NCI-H146 treated with DMSO at 0.1 percent for 48 hours (cell line): ENCODE results near the gene PALMD.

Experiments
- DNase-seq: peaks from one replicate; lab custom pipeline; 2025; ENCODE audit not compliant: unreplicated experiment; lab: John Stamatoyannopoulos, UW

PALMD gene

DNA sequence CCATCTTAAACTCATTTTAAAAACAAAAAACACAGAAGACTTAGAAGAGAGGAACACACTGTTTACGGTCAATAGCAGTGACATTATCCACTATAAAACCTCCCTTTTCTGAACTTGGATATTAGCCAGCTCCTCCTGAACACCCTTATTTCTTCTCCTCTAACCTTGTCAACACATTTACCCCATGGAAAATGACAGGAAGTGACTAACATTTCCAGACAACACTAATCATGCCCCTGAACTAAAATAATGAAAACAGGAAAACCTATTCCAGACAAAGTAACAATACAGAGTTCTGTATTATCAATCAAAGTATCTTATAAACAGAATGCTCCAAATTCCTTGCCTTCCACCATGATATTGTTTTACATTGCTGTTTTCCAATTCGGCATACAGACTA lies 45.3 kb downstream of the PALMD start:
- no peak for DNase-seq

DNA sequence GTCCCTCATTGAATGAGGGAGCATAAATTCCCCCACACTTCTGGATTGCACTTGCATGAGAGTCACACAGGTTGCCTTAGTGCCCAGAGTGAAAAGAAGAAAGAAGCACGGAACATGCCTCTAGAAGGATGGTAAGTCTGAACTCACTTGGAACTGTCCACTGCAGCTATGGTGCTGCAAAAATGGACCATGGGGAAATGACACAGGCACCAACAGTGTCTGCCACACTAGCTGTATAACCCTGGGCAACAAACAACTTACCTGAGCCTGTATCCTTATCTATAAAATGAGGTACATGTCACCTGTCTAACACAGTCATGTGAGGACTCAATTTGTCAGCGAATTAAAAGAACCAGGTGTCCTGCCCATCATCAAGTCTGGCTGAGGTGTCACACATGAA lies 50.7 kb downstream of the PALMD start:
- DNase-seq: no peak

DNA sequence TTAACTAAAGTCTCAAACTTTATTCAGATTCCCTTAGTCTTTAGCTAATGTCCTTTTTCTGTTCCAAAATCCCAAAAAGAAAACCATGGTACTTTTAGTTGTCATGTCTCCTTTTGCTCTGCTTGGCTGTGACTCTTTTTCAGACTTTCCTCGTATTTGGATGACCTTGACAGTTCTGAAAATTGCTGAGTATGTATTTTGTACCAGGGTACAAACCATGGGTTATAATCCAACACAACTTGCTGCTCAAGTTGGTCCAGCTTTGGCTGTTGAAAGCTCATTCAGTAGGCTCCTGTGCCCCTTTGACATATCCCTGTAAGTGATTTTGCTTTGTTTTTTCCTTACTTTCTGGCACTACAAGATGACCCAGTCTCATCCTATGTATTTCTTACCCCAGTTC lies 51.7 kb downstream of the PALMD start:
- DNase-seq: no peak

DNA sequence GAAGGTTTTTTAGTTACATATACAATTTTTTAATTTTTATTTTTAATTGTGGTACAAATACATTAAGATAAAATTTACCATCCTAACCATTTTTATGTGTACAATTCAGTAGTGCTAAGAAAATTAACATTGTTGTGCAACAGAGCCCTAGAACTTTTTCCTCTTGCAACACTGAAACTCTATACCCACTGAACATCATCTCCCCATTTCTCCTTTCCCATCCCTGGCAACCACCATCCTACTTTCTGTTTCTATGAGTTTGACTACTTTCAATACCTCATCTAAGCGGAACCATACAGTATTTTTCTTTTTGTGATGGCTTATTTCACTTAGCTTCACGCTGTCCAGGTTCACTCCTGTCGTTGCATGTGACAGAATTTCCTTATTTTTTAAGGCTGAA lies 54.1 kb downstream of the PALMD start:
- DNase-seq: no peak

DNA sequence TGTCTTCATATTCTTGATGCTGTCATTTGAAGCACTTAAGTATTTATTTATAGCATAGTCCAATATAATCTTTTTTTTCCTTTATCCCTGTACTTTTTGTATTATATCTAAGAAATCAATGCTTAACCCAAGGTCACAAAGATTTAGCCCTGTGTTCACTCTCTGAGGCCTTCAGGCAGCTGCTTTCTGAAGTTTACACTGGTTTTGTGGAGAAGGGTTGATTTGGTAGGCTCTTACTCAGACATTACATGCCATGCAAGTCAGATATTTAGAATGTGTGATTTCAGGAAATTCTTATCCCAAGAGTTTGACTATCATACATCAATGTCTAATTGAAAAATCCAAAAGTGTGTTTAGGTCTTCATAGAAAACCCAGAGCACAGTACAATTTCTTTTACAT lies 56.3 kb downstream of the PALMD start:
- no peak for DNase-seq

DNA sequence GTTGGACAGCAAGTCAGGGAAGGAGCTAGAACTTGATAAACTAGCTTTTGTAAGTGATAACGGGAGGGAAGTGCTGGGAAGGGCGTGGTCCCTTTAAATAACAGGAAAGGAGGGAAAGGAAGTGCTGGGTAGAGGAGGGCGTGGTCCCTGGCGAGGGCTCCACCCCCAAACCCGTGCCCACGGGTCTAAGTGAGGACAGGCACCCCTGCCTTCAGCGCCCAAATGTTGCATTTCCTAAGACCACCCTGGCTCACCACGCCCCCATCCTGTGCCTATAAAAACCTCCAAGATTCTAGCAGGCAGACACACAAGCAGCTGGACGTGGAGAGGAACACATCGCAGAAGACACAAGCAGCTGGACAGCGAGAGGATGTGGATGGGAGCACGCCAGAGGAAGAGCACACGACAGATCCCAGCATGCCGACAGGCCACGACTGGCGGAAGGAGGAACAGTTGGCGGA lies 58.5 kb downstream of the PALMD start:
- DNase-seq: no peak

DNA sequence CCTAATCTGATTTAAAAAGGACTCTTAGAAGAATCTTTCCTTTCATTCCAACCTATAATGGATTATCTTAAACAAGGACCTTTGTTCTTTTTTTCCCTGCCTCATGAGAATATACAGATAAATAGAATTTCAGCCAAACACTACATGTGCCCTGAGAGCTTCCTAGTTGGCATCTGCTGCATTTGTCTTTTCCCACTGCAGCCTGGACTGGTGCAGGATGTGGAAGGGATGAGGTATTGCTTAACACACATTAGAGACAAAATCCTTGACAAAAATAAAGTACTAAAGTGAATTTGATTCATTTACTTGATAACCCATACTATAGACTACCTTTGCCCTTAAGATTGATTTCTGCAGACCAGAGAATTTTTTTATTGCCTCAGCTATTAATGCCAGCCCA lies 59.5 kb downstream of the PALMD start:
- DNase-seq: no peak

DNA sequence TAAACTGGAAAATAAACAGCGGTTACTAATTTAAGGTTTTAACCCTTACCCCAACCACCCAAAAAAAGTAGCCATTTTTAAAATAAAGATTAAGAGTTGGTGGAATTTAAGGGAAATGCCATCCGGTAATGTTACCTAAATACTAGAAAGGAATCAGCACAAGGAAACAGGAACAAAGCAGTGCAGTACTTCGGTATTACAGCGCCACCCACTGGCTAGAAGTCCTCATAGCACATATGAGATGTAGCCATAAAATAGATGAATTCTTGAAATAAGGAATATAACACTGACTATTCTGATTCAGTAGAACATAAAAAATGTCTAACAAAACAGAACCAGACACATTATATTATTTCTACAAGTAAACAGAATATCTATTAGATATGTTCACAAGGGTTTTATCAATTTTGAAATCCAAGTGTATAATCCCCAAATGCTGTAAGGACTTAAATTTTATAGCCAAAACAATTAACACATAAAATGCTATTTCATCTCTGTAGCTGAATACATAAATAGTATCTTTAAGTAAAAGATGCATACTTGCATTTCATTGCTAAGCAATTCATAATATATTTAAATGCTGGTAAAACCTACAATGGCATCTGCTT lies 61.7 kb downstream of the PALMD start:
- DNase-seq: peak; percentile 8

DNA sequence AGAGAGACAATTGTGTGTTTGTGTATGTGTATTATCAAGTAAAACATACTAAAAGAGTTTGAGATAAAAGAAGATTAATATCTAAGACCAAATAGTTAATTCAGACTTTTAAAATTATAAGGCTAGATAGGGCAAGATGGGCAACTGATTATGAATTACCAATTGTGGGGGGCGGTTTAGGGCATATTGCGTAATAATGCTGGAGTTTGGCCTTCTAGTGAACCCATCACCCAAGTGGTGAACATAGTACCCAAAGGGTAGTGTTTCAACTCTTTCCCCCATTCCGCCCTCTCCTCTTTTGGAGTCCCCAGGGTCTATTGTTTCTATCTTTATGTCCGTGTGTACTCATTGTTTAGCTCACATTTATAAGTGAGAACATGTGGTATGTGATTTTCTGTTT lies 65.1 kb downstream of the PALMD start:
- no peak for DNase-seq

DNA sequence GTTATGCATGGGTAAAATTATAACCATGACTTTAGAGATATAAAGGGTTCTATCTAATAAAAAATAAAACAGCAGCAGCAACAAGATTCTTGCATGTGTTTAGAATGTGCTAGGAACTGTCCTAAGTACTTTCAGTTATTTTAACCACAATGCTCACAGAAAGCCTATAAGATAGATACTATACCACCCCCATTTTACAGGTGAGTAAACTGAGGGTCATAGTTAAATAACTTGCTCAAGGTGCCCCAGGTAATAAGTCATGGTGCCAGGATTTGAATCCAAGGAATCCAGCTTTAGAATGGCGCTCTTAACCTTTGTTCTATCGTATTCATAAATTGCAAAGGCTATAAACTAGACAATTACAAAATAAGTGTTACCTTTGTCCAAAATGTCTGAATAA lies 67.1 kb downstream of the PALMD start:
- no peak for DNase-seq

DNA sequence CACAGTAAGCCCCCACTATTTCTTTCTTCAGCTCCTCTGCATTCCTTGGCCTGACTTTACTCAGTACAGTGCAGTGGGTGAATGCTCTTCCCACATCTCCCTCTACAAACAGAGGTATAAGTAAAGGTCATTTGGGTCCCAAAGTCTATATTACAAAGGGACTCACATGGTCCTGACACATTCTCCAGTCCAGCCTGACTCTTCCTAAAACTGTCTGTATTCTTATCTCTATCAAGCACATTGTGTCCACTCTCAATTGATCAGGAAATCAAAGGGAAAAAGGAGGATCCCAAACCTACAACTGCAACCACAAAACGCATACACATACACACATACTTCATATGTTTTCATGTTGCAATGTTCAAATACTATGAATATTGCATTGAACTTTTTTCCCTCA lies 71.1 kb downstream of the PALMD start:
- no peak for DNase-seq

DNA sequence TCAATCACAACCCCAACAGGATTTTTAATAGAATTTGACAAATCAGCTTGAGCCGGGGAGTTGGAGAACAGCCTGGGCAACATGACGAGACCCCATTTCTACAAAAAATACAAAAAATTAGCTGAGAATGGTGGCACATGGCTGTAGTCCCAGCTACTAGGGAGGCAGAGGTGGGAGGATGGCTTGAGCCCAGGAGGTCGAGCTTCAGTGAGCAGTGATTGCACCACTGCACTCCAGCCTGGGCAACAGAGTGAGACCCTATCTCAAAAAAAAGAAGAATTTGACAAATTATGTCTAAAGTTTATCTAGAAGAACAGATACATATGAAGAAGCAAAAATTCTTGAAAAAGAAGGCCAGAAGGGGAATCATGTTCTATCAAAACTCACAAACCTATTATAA lies 77.3 kb downstream of the PALMD start:
- DNase-seq: no peak

DNA sequence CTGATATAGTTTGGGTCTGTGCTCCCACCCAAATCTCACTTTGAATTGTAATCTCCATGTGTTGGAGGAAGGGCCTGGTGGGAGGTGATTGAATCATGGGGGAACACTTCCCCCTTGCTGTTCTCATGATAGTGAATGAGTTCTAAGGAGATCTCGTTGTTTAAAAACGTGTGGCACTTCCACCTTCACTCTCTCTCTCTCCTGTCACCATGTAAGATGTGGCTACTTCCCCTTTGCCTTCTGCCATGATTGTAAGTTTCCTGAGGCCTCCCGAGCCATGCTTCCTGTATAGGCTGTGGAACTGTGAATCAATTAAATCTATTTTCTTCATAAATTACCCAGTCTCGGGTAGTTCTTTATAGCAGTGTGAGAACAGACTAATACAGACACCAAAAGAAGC lies 80.1 kb downstream of the PALMD start:
- no peak for DNase-seq

DNA sequence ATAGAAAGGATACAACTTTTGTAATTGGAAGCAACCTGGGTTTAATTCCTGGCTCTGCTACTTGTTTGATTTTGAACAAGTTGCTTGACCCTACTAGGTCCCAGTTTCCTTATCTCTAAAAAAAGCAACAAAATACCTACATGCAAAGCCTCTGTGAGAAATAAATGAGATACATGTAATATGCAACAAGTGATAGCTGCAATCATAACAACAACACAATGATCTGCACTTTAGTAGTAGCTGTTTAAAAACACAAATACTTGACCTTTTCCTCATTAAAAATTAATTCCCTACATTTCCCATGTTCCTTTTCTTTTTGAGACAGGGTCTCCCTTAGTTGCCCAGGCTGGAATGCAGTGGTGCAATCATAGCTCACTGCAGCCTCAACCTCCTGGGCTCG lies 80.5 kb downstream of the PALMD start:
- no peak for DNase-seq

DNA sequence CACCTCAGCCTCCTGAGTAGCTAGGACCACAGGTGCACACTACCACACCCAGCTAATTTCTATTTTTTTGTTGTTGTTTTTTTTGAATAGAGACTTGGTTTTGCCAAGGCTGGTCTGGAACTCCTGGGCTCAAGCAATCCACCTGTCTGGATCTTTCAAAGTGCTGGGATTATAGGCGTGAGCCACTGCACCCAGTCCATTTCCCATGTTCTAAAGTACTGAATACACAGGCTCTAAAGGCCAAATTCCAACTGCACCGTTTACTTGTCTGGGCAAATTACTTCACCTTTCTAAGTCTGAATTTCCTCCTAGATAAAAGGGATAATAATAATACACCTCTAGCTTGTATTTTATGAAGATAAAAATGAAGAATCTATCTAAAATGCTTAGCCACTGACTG lies 80.9 kb downstream of the PALMD start:
- DNase-seq: no peak

DNA sequence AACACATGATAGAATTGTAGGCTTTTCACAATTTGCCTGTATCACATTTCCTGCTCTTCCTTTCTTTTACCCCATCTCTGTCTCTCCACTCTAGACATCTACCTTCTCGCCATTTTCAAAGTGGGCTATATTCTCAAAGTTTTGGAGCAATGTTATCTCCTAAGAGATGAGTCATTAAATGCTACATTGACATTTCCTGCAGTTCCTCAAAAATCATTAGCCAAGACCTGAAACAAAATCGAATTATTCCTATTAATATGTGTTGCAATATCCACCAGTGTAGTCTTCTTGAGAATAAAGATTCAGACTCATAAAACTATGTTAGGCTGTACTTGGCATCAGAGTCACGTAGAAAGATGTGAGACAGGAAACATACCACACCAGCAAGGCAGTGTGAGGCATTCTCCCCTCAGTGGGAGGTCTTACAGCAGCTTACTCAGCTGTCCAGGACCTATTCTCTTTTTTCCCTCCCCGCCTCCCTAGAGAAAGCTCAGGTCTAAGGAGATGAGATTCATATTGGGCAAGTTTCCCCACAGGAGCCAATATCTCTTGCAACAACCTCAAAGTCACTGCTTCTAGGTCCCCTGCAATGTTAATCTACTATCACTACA lies 81.8 kb downstream of the PALMD start:
- DNase-seq: no peak

DNA sequence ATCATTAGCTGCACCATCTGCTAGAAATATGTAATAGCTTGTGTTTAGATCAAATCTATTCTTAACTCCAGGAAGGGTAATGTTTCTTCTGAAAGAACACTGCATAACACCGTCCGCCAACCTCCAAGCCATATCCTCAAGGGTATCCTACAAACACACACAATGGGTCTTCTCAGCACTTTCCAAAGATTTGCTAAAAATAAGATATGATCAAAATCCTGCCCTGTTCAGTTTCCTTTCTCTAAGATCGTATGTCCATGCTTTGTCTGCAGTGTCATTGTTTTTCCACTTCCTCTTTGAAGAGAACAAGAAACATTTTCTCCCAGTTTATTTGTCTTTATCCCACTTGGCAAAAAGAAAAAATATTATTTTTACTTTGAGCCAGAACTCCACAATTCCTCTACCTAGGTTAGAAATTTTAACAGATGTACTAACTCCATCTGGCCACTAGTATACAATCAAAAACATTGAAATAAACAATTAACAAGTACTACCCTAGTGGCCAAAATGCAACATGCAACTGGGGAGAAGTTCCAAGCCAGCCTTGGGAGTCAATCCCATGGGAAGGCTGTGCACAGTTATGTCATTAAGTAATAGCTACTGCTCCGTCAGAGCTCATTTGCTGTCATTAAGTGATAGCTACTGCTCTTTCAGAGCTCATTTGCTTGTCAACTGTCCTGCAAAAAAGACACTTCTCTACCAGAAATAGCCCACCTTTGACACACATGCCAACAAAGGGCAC lies 82.8 kb downstream of the PALMD start:
- no peak for DNase-seq

DNA sequence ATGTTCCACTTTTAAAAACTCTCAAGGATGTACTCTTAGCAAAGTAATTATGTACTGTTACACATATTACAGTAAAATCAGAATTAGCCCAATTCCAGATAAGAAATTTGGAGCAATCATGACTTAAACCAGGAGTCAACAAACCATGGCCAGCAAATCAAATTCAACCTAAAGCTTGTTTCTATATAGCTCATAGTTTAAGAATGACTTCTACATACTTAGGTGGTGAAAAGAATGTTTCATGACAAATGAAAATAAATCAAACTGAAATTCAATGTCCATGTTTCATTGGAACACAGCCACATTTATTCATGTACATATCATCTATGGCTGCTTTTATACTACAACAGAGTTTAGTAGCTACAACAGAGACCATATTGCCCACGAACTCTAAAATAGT lies 85.5 kb downstream of the PALMD start:
- no peak for DNase-seq

DNA sequence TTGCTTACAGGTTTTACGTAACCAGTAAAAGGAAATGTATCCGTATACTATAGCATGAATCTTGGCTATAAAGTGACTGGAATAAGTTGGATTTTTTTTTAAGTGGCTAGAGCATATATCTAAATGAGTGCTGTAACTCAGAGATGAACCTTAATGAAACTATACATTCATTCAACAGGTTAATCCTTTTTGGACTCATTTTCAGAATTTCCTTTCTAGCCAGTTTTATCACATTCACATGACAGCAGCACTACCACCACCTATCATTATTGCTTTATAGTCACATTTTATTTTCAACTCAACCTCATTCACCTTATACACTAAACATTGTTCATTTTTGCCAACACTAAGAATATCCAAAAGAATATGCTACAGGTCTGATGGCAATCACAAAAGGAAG lies 89.9 kb downstream of the PALMD start:
- DNase-seq: no peak

DNA sequence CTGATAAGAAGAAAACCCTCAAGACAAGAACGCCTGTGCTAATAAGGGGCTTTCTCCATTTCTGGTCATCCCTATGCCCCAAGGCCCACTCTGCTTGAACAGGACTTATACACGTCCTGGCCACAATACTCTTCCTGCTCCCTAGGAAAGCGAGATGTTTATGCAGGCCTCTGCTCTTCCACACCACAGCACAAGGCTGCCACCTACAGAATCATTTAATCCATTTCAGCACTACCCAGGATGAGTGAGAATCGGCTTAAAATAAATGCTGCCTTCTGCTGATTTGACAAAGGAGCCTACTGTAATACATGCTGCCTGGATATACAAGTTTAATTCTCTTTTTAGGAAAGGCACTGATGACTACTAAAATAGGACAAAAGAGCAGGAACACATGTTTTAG lies 91.1 kb downstream of the PALMD start:
- no peak for DNase-seq

DNA sequence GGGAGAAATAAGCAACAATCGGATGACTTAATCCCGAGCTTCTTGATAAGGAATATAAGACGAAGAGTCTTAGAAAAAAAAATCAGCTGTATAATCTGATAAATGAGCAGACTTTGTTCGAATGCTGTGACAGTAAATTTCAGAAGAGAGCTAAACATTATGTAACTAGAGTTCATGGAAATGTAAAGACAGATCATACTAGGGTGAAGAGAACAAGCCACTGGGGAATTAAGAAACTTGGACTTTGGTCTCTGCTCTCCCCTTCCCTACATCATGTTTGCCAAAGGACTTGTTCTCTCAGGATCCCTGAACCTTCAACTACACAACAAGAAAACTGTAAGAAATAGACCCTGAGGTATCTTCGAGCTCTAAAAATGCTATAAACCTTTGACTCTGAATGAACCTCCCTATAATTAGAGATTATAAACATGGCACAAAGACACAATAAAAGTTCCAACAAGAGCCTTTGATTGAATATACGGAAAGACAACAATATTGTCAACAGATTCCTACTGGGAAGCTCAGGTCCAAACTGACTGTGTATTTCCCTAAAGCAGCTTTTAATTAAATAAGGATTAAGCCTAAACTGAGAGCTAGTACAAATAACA lies 93.0 kb downstream of the PALMD start:
- DNase-seq: no peak

DNA sequence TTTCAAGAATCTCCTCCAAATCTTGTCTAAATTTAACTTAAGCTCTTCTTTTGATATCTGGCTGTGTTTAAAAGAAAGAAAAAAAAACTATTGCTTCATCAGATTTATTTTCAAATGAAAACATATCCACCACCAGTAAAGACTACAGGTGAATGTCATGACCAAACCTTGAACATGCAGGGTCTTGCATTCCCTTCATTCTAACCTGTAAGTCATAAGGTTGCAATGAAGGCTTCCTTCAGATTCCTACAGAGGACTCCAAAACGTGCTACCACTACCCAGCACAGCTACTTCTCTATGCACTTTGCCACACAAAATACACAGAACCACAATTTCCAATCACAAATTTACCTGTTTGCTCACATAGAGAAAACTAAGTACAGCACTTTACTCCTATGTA lies 94.2 kb downstream of the PALMD start:
- DNase-seq: no peak
